ENCODE data around the gene APBA1. TPM values are rescaled to one million over a fixed set of nuclear protein-coding genes. Genes with fewer than 3 reads are reported as not detected.

Gene APBA1
- total RNA-seq, 2 experiments from 2014 or later, result 0.79 to 3.6 TPM

GRCh38 chr9:69385581-69386033, 286.6 kb downstream of the APBA1 start:
- CTCF ChIA-PET, result no interaction called here
- ATAC-seq, result no peak
- no peak overlapping the region for H3K27ac Mint-ChIP-seq

GRCh38 chr9:69382135-69382534, 290.0 kb downstream of the APBA1 start:
- H3K4me1 Mint-ChIP-seq, result no peaks in the 10 kb centered on the region
- no peaks in the 10 kb centered on the region for H3K9me3 Mint-ChIP-seq (ENCODE audit: low read depth)
- no peak overlapping the region for H3K4me3 Mint-ChIP-seq
- CTCF ChIA-PET, result no interaction called here
- DNase-seq (no peak), ATAC-seq (no peak)
- no peaks in the 10 kb centered on the region for H3K36me3 Mint-ChIP-seq
- no peak overlapping the region for H3K27ac Mint-ChIP-seq
- peaks cover 3% of the 10 kb centered on the region for H3K27me3 Mint-ChIP-seq

More at GRCh38 chr9:69385581-69386033, 286.6 kb downstream of the APBA1 start:
- no peaks in the 10 kb centered on the region for H3K36me3 Mint-ChIP-seq
- H3K4me3 Mint-ChIP-seq, result no peak overlapping the region
- no peaks in the 10 kb centered on the region for H3K4me1 Mint-ChIP-seq
- no peaks in the 10 kb centered on the region for H3K9me3 Mint-ChIP-seq (ENCODE audit: low read depth)
- no peak for DNase-seq
- H3K27me3 Mint-ChIP-seq, result peaks cover 3% of the 10 kb centered on the region

DNA sequence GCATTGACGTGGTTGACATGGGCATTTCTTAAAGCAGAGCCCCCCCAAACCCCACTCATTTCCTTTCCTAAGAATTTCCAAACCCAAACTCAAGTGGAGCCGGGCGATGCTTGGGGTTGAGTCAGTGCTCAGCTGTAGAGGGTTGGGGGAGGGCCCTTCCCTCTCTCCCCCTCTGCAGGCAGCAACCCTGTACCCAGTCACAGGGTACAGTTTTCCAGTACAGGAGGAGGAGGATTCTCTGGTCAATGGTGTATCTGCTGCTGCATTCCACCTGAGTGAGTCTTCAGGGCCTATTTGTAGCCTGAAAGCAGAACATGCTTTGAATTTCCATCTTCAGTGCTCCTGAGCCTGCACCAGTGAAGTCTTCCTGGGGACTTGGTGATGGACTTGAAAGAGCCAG, 291.4 kb downstream of the APBA1 start:
- H3K27ac Mint-ChIP-seq, result no peak overlapping the region

GRCh38 chr9:69380301-69380700, 291.9 kb downstream of the APBA1 start:
- ATAC-seq (no peak), DNase-seq (no peak)
- no peaks in the 10 kb centered on the region for H3K36me3 Mint-ChIP-seq
- CTCF ChIA-PET, result no interaction called here
- no peak overlapping the region for H3K4me3 Mint-ChIP-seq
- H3K4me1 Mint-ChIP-seq, result no peaks in the 10 kb centered on the region
- H3K27me3 Mint-ChIP-seq, result peaks cover 3% of the 10 kb centered on the region
- no peak overlapping the region for H3K27ac Mint-ChIP-seq
- no peaks in the 10 kb centered on the region for H3K9me3 Mint-ChIP-seq (ENCODE audit: low read depth)

More for the DNA sequence above, 291.4 kb downstream of the APBA1 start:
- CTCF ChIA-PET, result no interaction called here
- DNase-seq, result no peak
- Mint-ChIP-seq H3K4me1 (no peaks in the 10 kb centered on the region), H3K9me3 (ENCODE audit: low read depth) (no peaks in the 10 kb centered on the region), H3K4me3 (no peak overlapping the region), H3K36me3 (no peaks in the 10 kb centered on the region), H3K27me3 (peaks cover 3% of the 10 kb centered on the region)
- ATAC-seq, result no peak

DNA sequence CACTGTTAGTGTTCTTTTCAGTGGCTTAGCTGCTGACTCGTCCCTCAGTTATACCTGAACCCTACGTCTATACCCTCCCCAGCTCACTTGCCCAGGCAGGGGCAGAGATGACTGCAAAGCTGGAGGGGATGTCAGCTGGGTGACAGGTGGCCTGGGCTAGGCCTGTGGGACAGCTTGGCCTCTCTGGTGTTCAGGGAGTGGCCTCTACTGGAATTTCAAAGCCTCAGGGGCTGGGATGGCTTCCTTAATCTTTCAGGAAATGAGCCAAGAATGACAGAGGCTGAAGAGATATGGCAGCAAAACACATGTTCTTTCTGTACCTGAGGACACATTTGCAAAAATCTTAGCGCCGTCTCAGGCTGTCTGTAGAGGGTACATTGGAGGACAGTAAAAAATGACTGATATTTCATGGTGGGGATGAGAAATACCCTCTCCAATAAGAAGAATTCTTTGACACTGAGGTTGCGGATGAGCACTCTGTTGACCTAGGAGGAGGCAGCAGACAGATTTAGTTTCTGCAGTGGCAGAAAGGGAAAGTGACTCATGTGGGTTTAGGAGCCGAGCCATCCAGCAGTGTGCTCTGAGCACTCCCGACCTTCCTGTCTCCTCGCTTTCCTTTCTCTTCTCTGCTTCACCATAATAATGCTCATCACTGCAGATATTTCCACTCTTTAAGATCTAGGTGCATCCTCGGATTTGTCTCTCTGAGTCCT, 292.7 kb downstream of the APBA1 start:
- no peaks in the 10 kb centered on the region for H3K4me1 Mint-ChIP-seq
- CTCF ChIA-PET, result no interaction called here
- peaks cover 2% of the 10 kb centered on the region for H3K27me3 Mint-ChIP-seq
- H3K9me3 Mint-ChIP-seq (ENCODE audit: low read depth), result no peaks in the 10 kb centered on the region
- H3K4me3 Mint-ChIP-seq, result no peak overlapping the region
- no peaks in the 10 kb centered on the region for H3K36me3 Mint-ChIP-seq
- ATAC-seq, result no peak
- no peak for DNase-seq
- H3K27ac Mint-ChIP-seq, result no peak overlapping the region

DNA sequence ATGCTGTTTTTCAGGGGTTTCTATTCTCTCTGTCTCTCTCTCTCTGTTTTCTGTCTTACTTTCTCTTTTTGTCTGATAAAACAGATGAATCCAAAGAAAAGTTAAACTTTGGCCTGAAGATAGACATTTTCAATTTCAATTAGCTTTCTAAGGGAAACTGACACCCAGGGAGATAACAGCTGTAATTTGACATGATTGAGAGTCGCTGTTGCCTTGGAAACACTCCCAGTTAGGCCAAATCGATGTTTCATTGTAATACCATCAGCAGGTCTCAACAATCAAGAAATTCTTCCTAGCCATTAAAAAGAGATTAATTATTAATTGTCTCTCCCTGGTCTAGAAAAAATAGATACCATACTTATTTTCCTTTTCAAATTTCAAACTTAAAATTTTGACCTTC, 294.2 kb downstream of the APBA1 start:
- CTCF ChIA-PET, result no interaction called here

More for the DNA sequence above, 294.2 kb downstream of the APBA1 start:
- no peaks in the 10 kb centered on the region for H3K27me3 Mint-ChIP-seq
- no peaks in the 10 kb centered on the region for H3K9me3 Mint-ChIP-seq (ENCODE audit: low read depth)
- H3K27ac Mint-ChIP-seq, result no peak overlapping the region
- no peak overlapping the region for H3K4me3 Mint-ChIP-seq
- H3K36me3 Mint-ChIP-seq, result no peaks in the 10 kb centered on the region
- no peaks in the 10 kb centered on the region for H3K4me1 Mint-ChIP-seq
- no peak for DNase-seq
- no peak for ATAC-seq

Other genes starting within 250 kb of the APBA1 start
- 10 to 100 TPM; 40.5 to 47.5 TPM for gene PTAR1, start 87.6 kb upstream of the APBA1 start, total RNA-seq
- 1 to 10 TPM; 2.9 to 3.0 TPM for gene CFAP95, start 148.4 kb upstream of the APBA1 start, total RNA-seq

All from activated CD8-positive, alpha-beta memory T cell treated with anti-CD3 and anti-CD28 coated beads, Interleukin-2, amount 10 ng/mL, durations not matched to agents 7 days and 5 days (primary cell).